Ishikawa (cell line): ENCODE measurements around the gene C1R.

Experiments used
- CEBPB ChIP-seq: IDR thresholded peaks from 2 replicates; pipeline ENCODE4 v1.6.1; 2012
- EGR1 ChIP-seq: IDR thresholded peaks from 2 replicates; pipeline ENCODE4 v1.6.1; 2012
- TF ChIP-seq, protein P1 (sequence below): IDR thresholded peaks from 2 replicates; pipeline ENCODE4 v1.6.1; 2012

DNA sequence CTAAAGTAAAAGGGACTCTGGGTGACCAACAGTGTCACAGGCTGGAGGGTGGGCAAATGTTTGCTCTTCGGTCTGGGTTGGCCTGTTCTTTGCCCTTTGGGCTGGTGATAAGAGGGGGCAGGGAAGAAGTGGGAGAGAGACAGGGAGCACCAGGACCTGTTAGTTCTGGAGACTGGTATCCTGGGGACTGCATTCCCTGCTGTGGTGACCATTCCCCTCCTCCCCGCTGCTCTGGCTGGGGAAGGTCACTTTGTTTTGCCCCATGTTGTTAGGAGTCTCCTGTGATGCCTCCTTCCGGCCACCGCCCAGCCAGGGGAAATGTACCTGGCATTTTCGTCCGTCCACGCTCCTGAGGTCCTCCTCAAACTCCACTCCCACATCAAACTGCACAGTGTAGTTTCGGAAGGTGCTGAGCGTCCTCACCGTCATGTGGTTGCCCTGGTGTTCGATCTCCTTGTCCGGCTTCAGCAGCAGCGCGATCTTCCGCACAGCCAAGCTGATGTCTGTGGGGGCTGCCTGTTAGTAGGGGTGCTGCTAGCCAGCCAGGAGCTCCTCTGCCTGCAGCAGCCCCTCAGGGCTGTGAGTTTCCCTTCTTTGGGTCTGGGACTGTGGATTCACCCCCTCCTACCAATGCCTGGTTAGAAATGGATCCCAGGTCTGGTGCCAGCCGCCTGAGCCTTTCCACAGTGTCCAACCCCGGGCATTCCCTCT, 35.8 kb upstream of the C1R start:
- TF ChIP-seq EGR1 (no peak), CEBPB (no peak)
- TF ChIP-seq, protein P1, sequence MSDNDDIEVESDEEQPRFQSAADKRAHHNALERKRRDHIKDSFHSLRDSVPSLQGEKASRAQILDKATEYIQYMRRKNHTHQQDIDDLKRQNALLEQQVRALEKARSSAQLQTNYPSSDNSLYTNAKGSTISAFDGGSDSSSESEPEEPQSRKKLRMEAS = no peak
